ENCODE data around the gene HS3ST3A1.

HS3ST3A1 gene

DNA sequence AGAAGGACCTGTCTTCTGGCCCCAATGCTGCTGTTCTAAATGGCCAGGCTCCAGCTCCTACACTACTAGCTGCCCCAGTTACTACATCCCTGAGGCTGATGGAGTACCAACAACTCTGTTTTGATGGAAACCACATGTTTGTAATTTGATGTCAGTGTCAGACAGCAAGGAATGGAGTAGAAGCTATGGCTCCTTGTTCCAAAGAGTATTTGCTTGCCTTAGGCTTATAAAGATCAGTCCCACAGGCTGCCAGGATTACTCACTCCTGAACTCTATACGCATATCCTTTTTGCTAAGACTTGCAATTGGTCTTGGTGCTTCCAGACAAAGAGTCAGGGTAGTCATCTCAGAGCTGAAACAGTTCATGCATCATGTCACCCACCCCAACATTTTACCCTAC, 139.6 kb downstream of the HS3ST3A1 start:
- peaks cover 22% of the 10 kb centered on the region for H3K4me1 ChIP-seq (ENCODE audit: control insufficient read depth, insufficient read depth, low read length)
- no peaks in the 10 kb centered on the region for H3K27me3 ChIP-seq (replicated peaks; ENCODE audit: control insufficient read depth, insufficient read depth, low read length)
- no peak overlapping the region for H3K4me3 ChIP-seq (ENCODE audit: low read length)
- H3K9ac ChIP-seq (ENCODE audit: low read length) = no peak overlapping the region
- H3K36me3 ChIP-seq (ENCODE audit: control insufficient read depth, insufficient read depth, low read length, severe bottlenecking) = no peaks in the 10 kb centered on the region
- H3K9me3 ChIP-seq (ENCODE audit: control insufficient read depth, low read length) = no peaks in the 10 kb centered on the region
- peak; percentile 83 for DNase-seq (ENCODE audit: low read depth)

- DNase-seq (ENCODE audit: low read depth) = no peak
- Histone ChIP-seq H3K36me3 (ENCODE audit: control insufficient read depth, insufficient read depth, low read length, severe bottlenecking) (no peaks in the 10 kb centered on the region), H3K4me1 (ENCODE audit: control insufficient read depth, insufficient read depth, low read length) (peaks cover 22% of the 10 kb centered on the region), H3K27me3 (replicated peaks; ENCODE audit: control insufficient read depth, insufficient read depth, low read length) (no peaks in the 10 kb centered on the region), H3K4me3 (ENCODE audit: low read length) (no peak overlapping the region), H3K9ac (ENCODE audit: low read length) (no peak overlapping the region), H3K9me3 (ENCODE audit: control insufficient read depth, low read length) (no peaks in the 10 kb centered on the region)
Measured at GRCh38 chr17:13460261-13461000, 141.3 kb downstream of the HS3ST3A1 start.

DNA sequence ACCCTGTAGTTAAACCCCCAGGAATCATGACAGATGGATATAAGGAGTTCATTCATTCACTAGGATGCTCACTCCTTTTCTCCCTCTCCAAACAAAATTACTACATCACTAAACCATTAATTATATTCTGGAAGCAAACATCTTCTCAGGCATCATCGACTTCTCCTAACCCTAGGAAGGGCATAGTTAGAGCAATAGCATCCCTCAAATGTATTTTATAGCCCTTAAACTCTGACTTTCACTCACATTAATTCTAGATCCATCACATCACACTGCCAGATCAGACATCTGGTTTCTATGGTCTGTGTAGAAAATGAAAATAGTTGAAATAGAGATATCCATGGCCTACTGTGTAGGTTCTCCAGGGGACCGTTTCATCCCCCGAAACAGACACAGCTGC, 143.9 kb downstream of the HS3ST3A1 start:
- Histone ChIP-seq H3K4me3 (ENCODE audit: low read length) (no peak overlapping the region), H3K9me3 (ENCODE audit: control insufficient read depth, low read length) (no peaks in the 10 kb centered on the region), H3K9ac (ENCODE audit: low read length) (no peak overlapping the region), H3K36me3 (ENCODE audit: control insufficient read depth, insufficient read depth, low read length, severe bottlenecking) (no peaks in the 10 kb centered on the region), H3K27me3 (replicated peaks; ENCODE audit: control insufficient read depth, insufficient read depth, low read length) (no peaks in the 10 kb centered on the region), H3K4me1 (ENCODE audit: control insufficient read depth, insufficient read depth, low read length) (peaks cover 20% of the 10 kb centered on the region)
- DNase-seq (ENCODE audit: low read depth) = no peak

Data from adipocyte (in vitro differentiated cells).